NT2/D1 (cell line): Measurements from ENCODE around the gene NDUFA3.

ENCODE experiments used
- DNase-seq: peaks from one replicate; pipeline ENCODE4 v3.0.0-alpha.2; 2011; ENCODE audit warnings: low read depth, low spot score
- H3K27me3 ChIP-seq: 2 replicates; pipeline ENCODE4 v1.6.0; 2011; ENCODE audit warnings: mild to moderate bottlenecking; ENCODE audit not compliant: insufficient read length, insufficient read depth
- H3K36me3 ChIP-seq: 2 replicates; pipeline ENCODE4 v1.6.1; 2011; ENCODE audit warnings: mild to moderate bottlenecking, low read length, mixed read lengths; ENCODE audit not compliant: insufficient read depth, insufficient read length
- H3K4me1 ChIP-seq: 2 replicates; pipeline ENCODE4 v1.5.1; 2011; ENCODE audit not compliant: insufficient read depth, insufficient read length
- H3K4me3 ChIP-seq: 2 replicates; pipeline ENCODE4 v1.5.1; 2011; ENCODE audit warnings: low read depth; ENCODE audit not compliant: insufficient read length
- H3K9ac ChIP-seq: 2 replicates; pipeline ENCODE4 v1.6.0; 2011; ENCODE audit warnings: low read depth; ENCODE audit not compliant: insufficient read length
- H3K9me3 ChIP-seq: 2 replicates; pipeline ENCODE4 v1.5.1; 2011; ENCODE audit warnings: mild to moderate bottlenecking, low read length; ENCODE audit not compliant: insufficient read depth
- SUZ12 ChIP-seq: IDR thresholded peaks from 2 replicates; pipeline ENCODE4 v1.6.1; 2011; ENCODE audit not compliant: insufficient read length, insufficient read depth; ENCODE audit errors: extremely low read depth
- YY1 ChIP-seq: IDR thresholded peaks from 2 replicates; pipeline ENCODE4 v1.6.1; 2011; ENCODE audit not compliant: insufficient read length, insufficient read depth
- ZNF274 ChIP-seq: IDR thresholded peaks from 2 replicates; pipeline ENCODE4 v1.6.1; 2011; ENCODE audit warnings: mild to moderate bottlenecking, low read depth, low read length

The NDUFA3 gene

GRCh38 chr19:54142166-54142780 is 39.6 kb downstream of the NDUFA3 start:
- no peaks in the 10 kb centered on the region for H3K27me3 ChIP-seq
- no peak overlapping the region for H3K4me3 ChIP-seq
- H3K36me3 ChIP-seq = peaks cover 88% of the 10 kb centered on the region
- H3K9ac ChIP-seq = no peak overlapping the region
- no peak for DNase-seq
- H3K4me1 ChIP-seq = peaks cover 14% of the 10 kb centered on the region
- no peak for TF ChIP-seq SUZ12
- TF ChIP-seq ZNF274 = no peak
- no peak for TF ChIP-seq YY1
- no peaks in the 10 kb centered on the region for H3K9me3 ChIP-seq

DNA sequence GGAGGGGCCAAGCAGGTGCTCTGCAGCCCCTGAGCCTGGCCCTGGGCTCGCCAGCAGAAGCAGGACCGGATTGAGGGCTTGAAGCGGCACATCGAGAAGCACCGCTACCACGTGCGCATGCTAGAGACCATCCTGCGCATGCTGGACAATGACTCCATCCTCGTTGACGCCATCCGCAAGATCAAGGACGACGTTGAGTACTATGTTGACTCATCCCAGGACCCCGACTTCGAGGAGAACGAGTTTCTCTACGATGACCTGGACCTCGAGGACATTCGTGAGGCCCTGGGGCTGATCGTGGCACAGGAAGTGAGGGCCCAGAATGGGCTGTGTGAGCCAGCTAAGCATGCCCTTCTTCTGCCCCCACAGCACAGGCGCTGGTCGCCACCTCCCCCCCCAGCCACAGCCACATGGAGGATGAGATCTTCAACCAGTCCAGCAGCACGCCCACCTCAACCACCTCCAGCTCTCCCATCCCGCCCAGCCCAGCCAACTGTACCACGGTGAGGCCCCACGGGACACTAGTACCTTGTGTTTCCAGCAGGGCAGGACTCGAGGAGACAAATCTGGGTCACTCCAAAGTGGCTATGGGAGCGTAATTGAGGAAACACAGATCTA is 43.0 kb downstream of the NDUFA3 start:
- Histone ChIP-seq H3K4me1 (peaks cover 3% of the 10 kb centered on the region), H3K4me3 (no peak overlapping the region), H3K36me3 (peaks cover 93% of the 10 kb centered on the region), H3K9ac (no peak overlapping the region), H3K27me3 (no peaks in the 10 kb centered on the region), H3K9me3 (no peaks in the 10 kb centered on the region)
- no peak for DNase-seq
- no peak for TF ChIP-seq SUZ12
- no peak for TF ChIP-seq YY1

- H3K36me3 ChIP-seq = peaks cover 90% of the 10 kb centered on the region
- no peak overlapping the region for H3K4me3 ChIP-seq
- DNase-seq = no peak
Observed at GRCh38 chr19:54147676-54148075, 45.0 kb downstream of the NDUFA3 start.

DNA sequence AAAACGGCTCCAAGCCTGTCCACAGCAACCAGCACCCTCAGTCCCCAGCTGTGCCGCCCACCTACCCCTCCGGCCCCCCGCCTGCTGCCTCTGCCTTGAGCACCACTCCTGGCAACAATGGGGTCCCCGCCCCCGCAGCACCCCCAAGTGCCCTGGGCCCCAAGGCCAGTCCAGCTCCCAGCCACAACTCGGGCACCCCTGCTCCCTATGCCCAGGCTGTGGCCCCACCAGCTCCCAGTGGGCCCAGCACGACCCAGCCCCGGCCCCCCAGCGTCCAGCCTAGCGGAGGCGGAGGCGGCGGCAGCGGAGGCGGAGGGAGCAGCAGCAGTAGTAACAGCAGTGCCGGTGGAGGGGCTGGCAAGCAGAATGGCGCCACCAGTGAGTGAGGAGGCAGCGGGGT is 45.5 kb downstream of the NDUFA3 start:
- Histone ChIP-seq H3K36me3 (peaks cover 90% of the 10 kb centered on the region), H3K9me3 (no peaks in the 10 kb centered on the region), H3K9ac (no peak overlapping the region), H3K4me3 (no peak overlapping the region), H3K4me1 (no peaks in the 10 kb centered on the region), H3K27me3 (no peaks in the 10 kb centered on the region)
- no peak for DNase-seq
- no peak for TF ChIP-seq ZNF274
- no peak for TF ChIP-seq SUZ12
- TF ChIP-seq YY1 = no peak

More at GRCh38 chr19:54147676-54148075, 45.0 kb downstream of the NDUFA3 start:
- Histone ChIP-seq H3K4me1 (no peaks in the 10 kb centered on the region), H3K27me3 (no peaks in the 10 kb centered on the region), H3K9me3 (no peaks in the 10 kb centered on the region), H3K9ac (no peak overlapping the region)
- TF ChIP-seq YY1 = no peak
- TF ChIP-seq SUZ12 = no peak
- no peak for TF ChIP-seq ZNF274

GRCh38 chr19:54149021-54149812 is 46.6 kb downstream of the NDUFA3 start:
- Histone ChIP-seq H3K9ac (no peak overlapping the region), H3K36me3 (peaks cover 90% of the 10 kb centered on the region), H3K27me3 (no peaks in the 10 kb centered on the region), H3K4me1 (no peaks in the 10 kb centered on the region), H3K9me3 (no peaks in the 10 kb centered on the region), H3K4me3 (no peak overlapping the region)
- TF ChIP-seq SUZ12 (no peak), ZNF274 (no peak), YY1 (no peak)
- no peak for DNase-seq

DNA sequence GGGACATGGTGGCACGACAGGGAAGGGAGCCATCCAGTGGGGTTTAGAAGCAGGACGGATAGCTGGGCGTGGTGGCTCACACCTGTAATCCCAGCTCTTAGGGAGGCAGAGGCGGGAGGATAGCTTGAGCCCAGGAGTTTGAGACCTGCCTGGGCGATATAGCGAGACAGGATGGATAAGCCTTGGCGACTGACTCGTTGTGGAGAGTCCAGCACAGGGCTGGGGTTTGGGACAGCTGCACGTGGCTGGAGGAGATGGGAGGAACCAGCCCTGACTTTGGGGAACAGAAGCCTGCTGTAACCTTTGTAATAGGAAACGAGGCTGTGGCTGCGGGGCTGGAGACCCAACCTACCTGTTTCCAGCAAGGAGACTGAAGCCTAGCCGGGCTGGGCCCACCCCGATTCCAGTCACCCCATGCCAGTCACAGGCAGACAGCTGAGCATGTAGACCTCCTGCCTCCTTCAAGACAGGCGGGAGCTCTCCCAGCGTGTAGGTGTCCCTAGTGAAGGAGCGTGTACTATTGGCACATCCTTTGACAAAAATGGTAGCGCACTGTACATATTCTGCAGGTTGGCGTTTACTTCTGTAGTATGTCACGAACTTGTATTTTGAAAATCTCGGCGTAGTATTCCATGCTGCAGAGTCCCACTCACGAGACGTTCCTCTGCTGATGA is 48.8 kb downstream of the NDUFA3 start:
- H3K36me3 ChIP-seq = peaks cover 86% of the 10 kb centered on the region
- no peaks in the 10 kb centered on the region for H3K27me3 ChIP-seq
- H3K9ac ChIP-seq = no peak overlapping the region
- no peaks in the 10 kb centered on the region for H3K9me3 ChIP-seq
- H3K4me1 ChIP-seq = no peaks in the 10 kb centered on the region
- no peak for DNase-seq
- no peak for TF ChIP-seq YY1
- TF ChIP-seq ZNF274 = no peak
- no peak for TF ChIP-seq SUZ12
- no peak overlapping the region for H3K4me3 ChIP-seq
